Erythroblast (primary cell): ENCODE data around the gene SCAF4.

Source experiments
- GATA1 ChIP-seq: IDR thresholded peaks from 2 replicates; pipeline ENCODE4 v1.6.1; 2011; ENCODE audit warnings: low read depth, mild to moderate bottlenecking, control low read depth, low read length, moderate library complexity
- POLR2A ChIP-seq: IDR thresholded peaks from 2 replicates; pipeline ENCODE4 v1.6.1; 2011; ENCODE audit warnings: mild to moderate bottlenecking, low read length

- TF ChIP-seq POLR2A (no peak), GATA1 (no peak)
Measured at GRCh38 chr21:31636874-31637273, 95.0 kb downstream of the SCAF4 start.
